SK-N-MC (cell line): ENCODE measurements around the gene F8A1.

ENCODE experiments used
- EZH2 ChIP-seq: fragments of 200-600 bp; sonication (generic); IDR thresholded peaks from one replicate; pipeline ENCODE4 v1.6.1; 2017; ENCODE audit warnings: antibody characterized with exemption
- FOXP2 ChIP-seq: optimal IDR thresholded peaks from 2 replicates; pipeline ENCODE3; 2011; ENCODE audit warnings: mild to moderate bottlenecking, moderate library complexity; ENCODE audit not compliant: insufficient read depth; ENCODE audit errors: extremely low read length, control extremely low read depth
- POLR2AphosphoS5 ChIP-seq: IDR thresholded peaks from 2 replicates; pipeline ENCODE4 v1.6.1; 2012; ENCODE audit warnings: mild to moderate bottlenecking, low read depth, low read length, borderline replicate concordance

DNA sequence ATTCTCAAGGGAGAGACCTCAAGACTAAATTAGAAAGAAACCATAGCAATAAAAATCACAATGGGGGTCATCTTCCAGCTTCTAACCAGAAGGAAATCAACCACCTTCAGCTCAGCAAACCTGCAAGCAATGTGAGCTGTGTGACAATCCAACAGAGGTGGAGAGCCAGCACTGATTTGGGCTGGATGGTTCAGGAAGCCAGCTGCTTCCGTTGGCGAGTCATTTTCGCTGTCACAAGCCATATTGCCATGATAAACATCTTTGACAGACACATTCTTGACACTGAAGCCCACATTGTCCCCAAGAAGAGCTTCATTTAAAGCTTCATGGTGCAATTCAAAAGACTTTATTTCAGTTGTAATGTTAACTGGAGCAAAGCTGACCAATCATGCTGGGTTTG lies 22.7 kb downstream of the F8A1 start:
- no peak for TF ChIP-seq FOXP2
- no peak for TF ChIP-seq EZH2
- no peak for TF ChIP-seq POLR2AphosphoS5
